ENCODE measurements around the gene STK38. TPM values are rescaled to one million over a fixed set of nuclear protein-coding genes. Genes with fewer than 3 reads are reported as not detected.

STK38 gene
- total RNA-seq, 2 experiments from 2014 or later, result 22.9 to 23.4 TPM

GRCh38 chr6:36547646-36548400, 544 bp upstream of the STK38 start:
- no peak for ATAC-seq
- POLR2A ChIA-PET, result interaction anchor here (0.8 to 2.2 kb wide), 10 partner anchors 13 to 106 kb away, joined by 3 to 6 read pairs (median 4); no protein-coding TSS in a partner anchor

GRCh38 chr6:36546308-36546919, 865 bp downstream of the STK38 start:
- ChIA-PET CTCF (interaction anchor here (0.8 to 1.6 kb wide), 3 partner anchors 13 to 123 kb away, joined by 3 to 4 read pairs (median 3); no protein-coding TSS in a partner anchor), POLR2A (interaction anchor here (0.5 to 3.6 kb wide), 9 partner anchors 8 to 101 kb away, joined by 3 to 30 read pairs (median 4); partner anchors contain the start of gene SRSF3)
- TF ChIP-seq CTCF (IDR thresholded peaks at IDR 0.05), result no peak
- DNase-seq (peak; percentile 51), ATAC-seq (peak; percentile 11)
- Mint-ChIP-seq H3K9me3 (no peaks in the 10 kb centered on the region), H3K4me3 (peak overlapping the region; percentile 96), H3K36me3 (ENCODE audit: low read depth) (peaks cover 15% of the 10 kb centered on the region), H3K27ac (peak overlapping the region; percentile 97), H3K27me3 (no peaks in the 10 kb centered on the region), H3K4me1 (ENCODE audit: low read depth) (peaks cover 39% of the 10 kb centered on the region)
- intact Hi-C loops (cut with micrococcal nuclease), result loop anchor here (5.0 to 10.0 kb wide), 3 partner anchors 51 to 124 kb away; partner anchors contain the start of genes KCTD20 and PXT1

More at GRCh38 chr6:36547646-36548400, 544 bp upstream of the STK38 start:
- CTCF ChIA-PET, result interaction anchor here (1.0 to 1.2 kb wide), 3 partner anchors 8 to 28 kb away, joined by 3 read pairs; no protein-coding TSS in a partner anchor
- H3K4me3 Mint-ChIP-seq, result peak overlapping the region; percentile 96
- H3K27me3 Mint-ChIP-seq, result no peaks in the 10 kb centered on the region
- no peaks in the 10 kb centered on the region for H3K9me3 Mint-ChIP-seq
- H3K36me3 Mint-ChIP-seq (ENCODE audit: low read depth), result peaks cover 12% of the 10 kb centered on the region
- peak overlapping the region; percentile 97 for H3K27ac Mint-ChIP-seq
- intact Hi-C loops (cut with micrococcal nuclease), result loop anchor here (5.0 to 10.0 kb wide), 3 partner anchors 49 to 126 kb away; partner anchors contain the start of genes KCTD20 and PXT1
- no peak for DNase-seq
- TF ChIP-seq CTCF (IDR thresholded peaks at IDR 0.05), result no peak
- H3K4me1 Mint-ChIP-seq (ENCODE audit: low read depth), result peaks cover 34% of the 10 kb centered on the region

- DNase-seq (no peak), ATAC-seq (peak; percentile 0)
- peaks cover 19% of the 10 kb centered on the region for H3K36me3 Mint-ChIP-seq (ENCODE audit: low read depth)
- intact Hi-C loops (cut with micrococcal nuclease), result loop anchor here (5.0 to 10.0 kb wide), 3 partner anchors 51 to 124 kb away; partner anchors contain the start of genes KCTD20 and PXT1
- peaks cover 45% of the 10 kb centered on the region for H3K4me1 Mint-ChIP-seq (ENCODE audit: low read depth)
- H3K27me3 Mint-ChIP-seq, result no peaks in the 10 kb centered on the region
- H3K9me3 Mint-ChIP-seq, result no peaks in the 10 kb centered on the region
- H3K4me3 Mint-ChIP-seq, result peak overlapping the region; percentile 96
- POLR2A ChIA-PET, result interaction anchor here (0.5 to 3.6 kb wide), 9 partner anchors 8 to 101 kb away, joined by 3 to 30 read pairs (median 4); partner anchors contain the start of gene SRSF3
- CTCF ChIA-PET, result interaction anchor here (0.8 to 1.6 kb wide), 4 partner anchors 12 to 123 kb away, joined by 3 to 4 read pairs (median 3); no protein-coding TSS in a partner anchor
- no peak for TF ChIP-seq CTCF (IDR thresholded peaks at IDR 0.05)
- peak overlapping the region; percentile 97 for H3K27ac Mint-ChIP-seq
These were observed 1.4 kb downstream of the STK38 start for GRCh38 chr6:36545767-36546307.

- POLR2A ChIA-PET, result interaction anchor here (0.6 to 3.6 kb wide), 9 partner anchors 8 to 59 kb away, joined by 3 to 30 read pairs (median 4); partner anchors contain the start of gene SRSF3
- intact Hi-C loops (cut with micrococcal nuclease), result loop anchor here (10.0 kb wide), 1 partner anchor 99 kb away; the partner anchor contains the start of genes KCTD20 and PXT1
- CTCF ChIA-PET, result interaction anchor here (1.3 to 1.4 kb wide), 2 partner anchors 16 to 121 kb away, joined by 3 read pairs; no protein-coding TSS in a partner anchor
- DNase-seq, result peak; percentile 75
- TF ChIP-seq CTCF (IDR thresholded peaks at IDR 0.05), result no peak
- Mint-ChIP-seq H3K9me3 (no peaks in the 10 kb centered on the region), H3K36me3 (ENCODE audit: low read depth) (peaks cover 32% of the 10 kb centered on the region), H3K27ac (peak overlapping the region; percentile 84), H3K4me3 (peak overlapping the region; percentile 61), H3K4me1 (ENCODE audit: low read depth) (peaks cover 56% of the 10 kb centered on the region), H3K27me3 (no peaks in the 10 kb centered on the region)
- no peak for ATAC-seq
These were observed 3.1 kb downstream of the STK38 start for GRCh38 chr6:36544228-36544627.
